ENCODE results near the gene NKAIN1.

GRCh38 chr1:31232689-31233088 is 7.0 kb downstream of the NKAIN1 start:
- TF ChIP-seq CTCF (IDR thresholded peaks at IDR 0.05) (no peak), POLR2A (IDR thresholded peaks at IDR 0.05) (no peak)
